K562 (cell line): ENCODE results near the gene PMEPA1. TPM values are rescaled to one million over a fixed set of nuclear protein-coding genes. Genes with fewer than 3 reads are reported as not detected.

Source experiments
- ATAC-seq: fragments of 200-7000 bp; cut with Tn5 transposase; 3 replicates; pipeline ENCODE4 v1.9.1; 2020; ENCODE audit warnings: moderate library complexity
- BruUV-seq: library from RNA; stranded (reverse); fragments of 400-500 nt; replicated peaks from 2 replicates; lab custom pipeline; 2021; lab: Mats Ljungman, UMichigan
- CTCF ChIA-PET: fragments of 300-600 bp; formaldehyde crosslinking; extraction: SDS; loops from one replicate; lab custom pipeline; 2021; ENCODE audit warnings: low intra/inter-chr PET ratio; lab: Yijun Ruan, JAX
- POLR2A ChIA-PET: fragments of 300-600, 350-650 bp; sonication (Branson Sonifier 250); formaldehyde crosslinking; extraction: SDS; loops from one replicate; lab custom pipeline; 2021; ENCODE audit warnings: antibody characterized with exemption, inconsistent platforms; lab: Yijun Ruan, JAX
- DNase-seq, 4 experiments: peaks; one replicate each; pipeline versions ENCODE4 v3.0.0 to v3.0.0-alpha.2; 2011 to 2018; ENCODE audit warnings: low spot score in 3 of 4, mixed read lengths in 3 of 4; ENCODE audit errors: extremely low read depth in 1 of 4
- FAIRE-seq: peaks from 2 replicates; lab custom pipeline; 2011; peaks lifted over from hg19 to GRCh38; lab: Jason Lieb, UNC
- H2AFZ ChIP-seq: 2 replicates; pipeline ENCODE4 v1.6.0; 2011; ENCODE audit warnings: low read depth, low read length, control low read depth, inconsistent platforms
- H3K27ac ChIP-seq: fragments of 200-600 bp; 3 replicates; pipeline ENCODE4 v1.8.0; 2011; ENCODE audit warnings: low read depth, mild to moderate bottlenecking, control low read depth, inconsistent platforms, low read length, moderate library complexity, mixed read lengths; ENCODE audit errors: extremely low read depth
- H3K27me3 ChIP-seq, 2 experiments: fragments of 300-600 bp in 1 of 2; 2 replicates in 1 of 2; 3 replicates in 1 of 2; pipeline versions ENCODE4 v1.6.0 to v1.8.0; 2011; ENCODE audit warnings: inconsistent platforms in 2 of 2, low read length in 2 of 2, mild to moderate bottlenecking in 1 of 2, mixed read lengths in 1 of 2, moderate library complexity in 1 of 2; ENCODE audit not compliant: control insufficient read depth in 2 of 2, insufficient read depth in 2 of 2
- H3K36me3 ChIP-seq: fragments of 300-600 bp; 3 replicates; pipeline ENCODE4 v1.8.0; 2011; ENCODE audit warnings: mild to moderate bottlenecking, low read length, inconsistent platforms; ENCODE audit not compliant: control insufficient read depth, insufficient read depth
- H3K4me1 ChIP-seq, 2 experiments: fragments of 200-600 bp in 1 of 2; replicated peaks in 1 of 2; 2 replicates in 1 of 2; 3 replicates in 1 of 2; pipeline versions ENCODE4 v1.5.1 to v1.8.0; 2011; ENCODE audit warnings: inconsistent platforms in 2 of 2, low read length in 2 of 2, mild to moderate bottlenecking in 1 of 2, mixed read lengths in 1 of 2, moderate library complexity in 1 of 2; ENCODE audit not compliant: control insufficient read depth in 2 of 2, insufficient read depth in 2 of 2
- H3K4me2 ChIP-seq: 2 replicates; pipeline ENCODE4 v1.6.1; 2011; ENCODE audit warnings: low read length, control low read depth, inconsistent platforms, mixed read lengths; ENCODE audit not compliant: insufficient read depth
- H3K4me3 ChIP-seq: fragments of 200-600 bp; sonication (generic), shearing (Covaris generic); 2 replicates; pipeline ENCODE4 v1.5.1; 2016; ENCODE audit warnings: control low read depth, inconsistent platforms
- H3K79me2 ChIP-seq: fragments of 200-600 bp; 3 replicates; pipeline ENCODE4 v1.8.0; 2011; ENCODE audit warnings: low read length, inconsistent platforms; ENCODE audit not compliant: control insufficient read depth, insufficient read depth
- H3K9ac ChIP-seq, 2 experiments: 2 replicates each; pipeline versions ENCODE4 v1.6.0 to v1.6.1; 2011; ENCODE audit warnings: low read depth in 2 of 2, low read length in 2 of 2, control low read depth in 1 of 2, inconsistent platforms in 1 of 2, mild to moderate bottlenecking in 1 of 2, mixed read lengths in 1 of 2; ENCODE audit not compliant: insufficient read depth in 1 of 2
- H3K9me1 ChIP-seq: one replicate; pipeline ENCODE4 v1.6.0; 2011; ENCODE audit warnings: inconsistent platforms, mild to moderate bottlenecking, low read length, moderate library complexity; ENCODE audit not compliant: control insufficient read depth, insufficient read depth
- H3K9me3 ChIP-seq: replicated peaks from 2 replicates; pipeline ENCODE4 v1.5.1; 2011; ENCODE audit warnings: low read depth, low read length, inconsistent platforms; ENCODE audit not compliant: control insufficient read depth, insufficient read depth
- H4K20me1 ChIP-seq: replicated peaks from 2 replicates; pipeline ENCODE4 v1.6.1; 2011; ENCODE audit warnings: low read length, inconsistent platforms, mixed read lengths; ENCODE audit not compliant: control insufficient read depth, insufficient read depth
- CCNT2 ChIP-seq: IDR thresholded peaks from 2 replicates; pipeline ENCODE4 v1.6.1; 2011; ENCODE audit warnings: borderline replicate concordance, low read depth, mild to moderate bottlenecking, moderate library complexity, mixed read lengths, low read length; ENCODE audit not compliant: insufficient read length; ENCODE audit errors: extremely low read depth
- E2F3 ChIP-seq: fragments of 250-450 bp; sonication (Bioruptor Pico); IDR thresholded peaks from 2 replicates; pipeline ENCODE4 v1.4.0; 2020; ENCODE audit warnings: mild to moderate bottlenecking
- JUN ChIP-seq, 2 experiments: sonication (generic) in 1 of 2; formaldehyde crosslinking in 1 of 2; IDR thresholded peaks; 2 replicates each; pipeline versions ENCODE4 v1.6.1 to v1.8.0; 2012 to 2022; ENCODE audit warnings: borderline replicate concordance in 2 of 2, mild to moderate bottlenecking in 2 of 2, improper control_type of control experiment in 1 of 2, low read depth in 1 of 2, low read length in 1 of 2, missing genetic modification reagents in 1 of 2
- MCM5 ChIP-seq: fragments of 450-650 bp; IDR thresholded peaks from 2 replicates; pipeline ENCODE4 v1.6.1; 2016; ENCODE audit warnings: low read depth
- NCOR1 ChIP-seq: fragments of 450-650 bp; IDR thresholded peaks from 2 replicates; pipeline ENCODE4 v1.6.1; 2016; ENCODE audit warnings: mild to moderate bottlenecking, moderate library complexity
- SIRT6 ChIP-seq: IDR thresholded peaks from one replicate; pipeline ENCODE4 v1.6.1; 2012; ENCODE audit warnings: low read depth, mild to moderate bottlenecking, control low read depth, inconsistent platforms, low read length, moderate library complexity
- SMAD1 ChIP-seq: fragments of 150-350 bp; IDR thresholded peaks from 2 replicates; pipeline ENCODE4 v1.6.1; 2014; ENCODE audit warnings: low read length, low read depth; ENCODE audit not compliant: partially characterized antibody
- SUPT5H ChIP-seq: fragments of 450-650 bp; IDR thresholded peaks from 2 replicates; pipeline ENCODE4 v1.6.1; 2016
- YY1 ChIP-seq, 3 experiments: IDR thresholded peaks; 2 replicates each; pipeline ENCODE4 v1.6.1; 2011; ENCODE audit warnings: low read length in 2 of 3, mild to moderate bottlenecking in 2 of 3, moderate library complexity in 2 of 3, borderline replicate concordance in 1 of 3, control low read depth in 1 of 3, low read depth in 1 of 3; ENCODE audit not compliant: insufficient read depth in 3 of 3, insufficient replicate concordance in 2 of 3, control insufficient read depth in 1 of 3, insufficient read length in 1 of 3; ENCODE audit errors: extremely low read depth in 1 of 3
- ZFPM2 ChIP-seq: fragments of 250-450 bp; sonication (Bioruptor Pico); IDR thresholded peaks from 2 replicates; pipeline ENCODE4 v1.5.1; 2022; ENCODE audit warnings: mild to moderate bottlenecking
- WGBS: fragments of 100-300 bp; shearing (Covaris generic); methylation state at CpG from one replicate; pipeline ENCODE4 v1.1.6; 2016; ENCODE audit warnings: low coverage, mixed read lengths; ENCODE audit not compliant: insufficient coverage; ENCODE audit errors: missing lambda C conversion rate; 5-methylcytosine and 5-hydroxymethylcytosine counted together
- in situ Hi-C: fragments of 300-500 bp; cut with MboI; formaldehyde crosslinking; loops from 4 replicates; pipeline ENCODE4 v1.15.0; 2018; ENCODE audit warnings: inconsistent platforms, mixed read lengths
- intact Hi-C: fragments of 100-400 bp; cut with micrococcal nuclease; formaldehyde crosslinking; loops from 2 replicates; pipeline ENCODE4 v1.14.2; 2022
- polyA plus RNA-seq, 8 experiments: library from polyadenylated mRNA; depleted of rRNA in 4 of 8; stranded (reverse) in 5 of 8; unstranded in 3 of 8; fragments of >200 nt; fragmentation: Nextera tagmentation in 2 of 8; fragmentation: Illumina TruSeq in 1 of 8; extraction: Ambion mirVana in 2 of 8; extraction: Trizol in 1 of 8; gene quantifications; 2 replicates each; pipeline versions ENCODE4 v1.2.1 to v1.2.3, GENCODE V29; 2011 to 2014; ENCODE audit warnings: inconsistent platforms in 1 of 8, missing spikeins in 1 of 8
- total RNA-seq, 7 experiments: library from RNA; depleted of rRNA in 6 of 7; stranded (reverse); fragments of >200 nt in 6 of 7; fragmentation: Illumina TruSeq in 2 of 7; extraction: Trizol in 2 of 7; gene quantifications; 2 replicates each; pipeline versions ENCODE4 v1.2.1 to v1.2.3, GENCODE V29; 2011 to 2021; ENCODE audit warnings: low replicate concordance in 1 of 7
- TF ChIP-seq, protein P1 (sequence below): fragments of 450-650 bp; IDR thresholded peaks from 2 replicates; pipeline ENCODE4 v1.6.1; 2016; ENCODE audit warnings: mild to moderate bottlenecking, moderate library complexity

PMEPA1 gene
- total and polyA plus RNA-seq, 9 of the 15 experiments (the other 6 are each of a cell fraction or from before 2014, with no cell fraction given), result 0.16 TPM; not detected in 8

DNA sequence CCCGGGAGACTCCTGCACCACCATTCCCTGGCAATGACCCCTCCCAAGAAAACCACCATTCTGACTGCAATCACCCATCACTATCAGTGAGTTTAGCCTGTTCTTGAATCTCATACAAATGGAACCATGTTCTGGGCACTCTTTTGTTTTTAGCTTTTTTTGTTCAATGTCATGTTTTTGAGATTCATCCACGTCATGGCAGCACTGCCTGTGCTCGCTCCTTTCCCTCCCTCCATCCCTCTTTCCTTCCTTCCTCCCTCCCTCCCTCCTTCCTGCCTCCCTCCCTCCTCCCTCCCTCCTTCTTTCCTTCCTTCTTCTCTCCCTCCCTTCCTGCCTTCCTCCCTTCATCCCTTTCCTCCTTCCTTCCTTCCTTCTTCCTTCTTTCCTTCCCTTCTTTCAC is 44.4 kb upstream of the PMEPA1 start:
- Histone ChIP-seq H3K9ac (no peak overlapping the region), H4K20me1 (no peaks in the 10 kb centered on the region), H3K4me3 (no peak overlapping the region), H3K79me2 (no peaks in the 10 kb centered on the region), H2AFZ (no peak overlapping the region), H3K4me1 (no peaks in the 10 kb centered on the region), H3K27ac (no peak overlapping the region), H3K4me2 (no peak overlapping the region), H3K9me3 (no peaks in the 10 kb centered on the region), H3K36me3 (no peaks in the 10 kb centered on the region), H3K9me1 (no peaks in the 10 kb centered on the region), H3K27me3 (peaks cover 5 to 6% of the 10 kb centered on the region in 2 experiments; a peak in 2 of 5 replicates)
- TF ChIP-seq, protein P1, sequence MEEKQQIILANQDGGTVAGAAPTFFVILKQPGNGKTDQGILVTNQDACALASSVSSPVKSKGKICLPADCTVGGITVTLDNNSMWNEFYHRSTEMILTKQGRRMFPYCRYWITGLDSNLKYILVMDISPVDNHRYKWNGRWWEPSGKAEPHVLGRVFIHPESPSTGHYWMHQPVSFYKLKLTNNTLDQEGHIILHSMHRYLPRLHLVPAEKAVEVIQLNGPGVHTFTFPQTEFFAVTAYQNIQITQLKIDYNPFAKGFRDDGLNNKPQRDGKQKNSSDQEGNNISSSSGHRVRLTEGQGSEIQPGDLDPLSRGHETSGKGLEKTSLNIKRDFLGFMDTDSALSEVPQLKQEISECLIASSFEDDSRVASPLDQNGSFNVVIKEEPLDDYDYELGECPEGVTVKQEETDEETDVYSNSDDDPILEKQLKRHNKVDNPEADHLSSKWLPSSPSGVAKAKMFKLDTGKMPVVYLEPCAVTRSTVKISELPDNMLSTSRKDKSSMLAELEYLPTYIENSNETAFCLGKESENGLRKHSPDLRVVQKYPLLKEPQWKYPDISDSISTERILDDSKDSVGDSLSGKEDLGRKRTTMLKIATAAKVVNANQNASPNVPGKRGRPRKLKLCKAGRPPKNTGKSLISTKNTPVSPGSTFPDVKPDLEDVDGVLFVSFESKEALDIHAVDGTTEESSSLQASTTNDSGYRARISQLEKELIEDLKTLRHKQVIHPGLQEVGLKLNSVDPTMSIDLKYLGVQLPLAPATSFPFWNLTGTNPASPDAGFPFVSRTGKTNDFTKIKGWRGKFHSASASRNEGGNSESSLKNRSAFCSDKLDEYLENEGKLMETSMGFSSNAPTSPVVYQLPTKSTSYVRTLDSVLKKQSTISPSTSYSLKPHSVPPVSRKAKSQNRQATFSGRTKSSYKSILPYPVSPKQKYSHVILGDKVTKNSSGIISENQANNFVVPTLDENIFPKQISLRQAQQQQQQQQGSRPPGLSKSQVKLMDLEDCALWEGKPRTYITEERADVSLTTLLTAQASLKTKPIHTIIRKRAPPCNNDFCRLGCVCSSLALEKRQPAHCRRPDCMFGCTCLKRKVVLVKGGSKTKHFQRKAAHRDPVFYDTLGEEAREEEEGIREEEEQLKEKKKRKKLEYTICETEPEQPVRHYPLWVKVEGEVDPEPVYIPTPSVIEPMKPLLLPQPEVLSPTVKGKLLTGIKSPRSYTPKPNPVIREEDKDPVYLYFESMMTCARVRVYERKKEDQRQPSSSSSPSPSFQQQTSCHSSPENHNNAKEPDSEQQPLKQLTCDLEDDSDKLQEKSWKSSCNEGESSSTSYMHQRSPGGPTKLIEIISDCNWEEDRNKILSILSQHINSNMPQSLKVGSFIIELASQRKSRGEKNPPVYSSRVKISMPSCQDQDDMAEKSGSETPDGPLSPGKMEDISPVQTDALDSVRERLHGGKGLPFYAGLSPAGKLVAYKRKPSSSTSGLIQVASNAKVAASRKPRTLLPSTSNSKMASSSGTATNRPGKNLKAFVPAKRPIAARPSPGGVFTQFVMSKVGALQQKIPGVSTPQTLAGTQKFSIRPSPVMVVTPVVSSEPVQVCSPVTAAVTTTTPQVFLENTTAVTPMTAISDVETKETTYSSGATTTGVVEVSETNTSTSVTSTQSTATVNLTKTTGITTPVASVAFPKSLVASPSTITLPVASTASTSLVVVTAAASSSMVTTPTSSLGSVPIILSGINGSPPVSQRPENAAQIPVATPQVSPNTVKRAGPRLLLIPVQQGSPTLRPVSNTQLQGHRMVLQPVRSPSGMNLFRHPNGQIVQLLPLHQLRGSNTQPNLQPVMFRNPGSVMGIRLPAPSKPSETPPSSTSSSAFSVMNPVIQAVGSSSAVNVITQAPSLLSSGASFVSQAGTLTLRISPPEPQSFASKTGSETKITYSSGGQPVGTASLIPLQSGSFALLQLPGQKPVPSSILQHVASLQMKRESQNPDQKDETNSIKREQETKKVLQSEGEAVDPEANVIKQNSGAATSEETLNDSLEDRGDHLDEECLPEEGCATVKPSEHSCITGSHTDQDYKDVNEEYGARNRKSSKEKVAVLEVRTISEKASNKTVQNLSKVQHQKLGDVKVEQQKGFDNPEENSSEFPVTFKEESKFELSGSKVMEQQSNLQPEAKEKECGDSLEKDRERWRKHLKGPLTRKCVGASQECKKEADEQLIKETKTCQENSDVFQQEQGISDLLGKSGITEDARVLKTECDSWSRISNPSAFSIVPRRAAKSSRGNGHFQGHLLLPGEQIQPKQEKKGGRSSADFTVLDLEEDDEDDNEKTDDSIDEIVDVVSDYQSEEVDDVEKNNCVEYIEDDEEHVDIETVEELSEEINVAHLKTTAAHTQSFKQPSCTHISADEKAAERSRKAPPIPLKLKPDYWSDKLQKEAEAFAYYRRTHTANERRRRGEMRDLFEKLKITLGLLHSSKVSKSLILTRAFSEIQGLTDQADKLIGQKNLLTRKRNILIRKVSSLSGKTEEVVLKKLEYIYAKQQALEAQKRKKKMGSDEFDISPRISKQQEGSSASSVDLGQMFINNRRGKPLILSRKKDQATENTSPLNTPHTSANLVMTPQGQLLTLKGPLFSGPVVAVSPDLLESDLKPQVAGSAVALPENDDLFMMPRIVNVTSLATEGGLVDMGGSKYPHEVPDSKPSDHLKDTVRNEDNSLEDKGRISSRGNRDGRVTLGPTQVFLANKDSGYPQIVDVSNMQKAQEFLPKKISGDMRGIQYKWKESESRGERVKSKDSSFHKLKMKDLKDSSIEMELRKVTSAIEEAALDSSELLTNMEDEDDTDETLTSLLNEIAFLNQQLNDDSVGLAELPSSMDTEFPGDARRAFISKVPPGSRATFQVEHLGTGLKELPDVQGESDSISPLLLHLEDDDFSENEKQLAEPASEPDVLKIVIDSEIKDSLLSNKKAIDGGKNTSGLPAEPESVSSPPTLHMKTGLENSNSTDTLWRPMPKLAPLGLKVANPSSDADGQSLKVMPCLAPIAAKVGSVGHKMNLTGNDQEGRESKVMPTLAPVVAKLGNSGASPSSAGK, result no peak
- TF ChIP-seq CCNT2, result no peak
- TF ChIP-seq E2F3 (CRISPR knock-in tag), result no peak
- no peak for TF ChIP-seq YY1 (IDR thresholded peaks at IDR 0.05; ENCODE audit: borderline replicate concordance in 1 of 3, control insufficient read depth in 1 of 3, extremely low read depth in 1 of 3, insufficient read depth in 3 of 3, insufficient read length in 1 of 3, insufficient replicate concordance in 2 of 3, low read depth in 1 of 3, low read length in 2 of 3)
- no peak for TF ChIP-seq SIRT6
- no peak for TF ChIP-seq MCM5
- no peak for TF ChIP-seq NCOR1
- no peak for TF ChIP-seq SMAD1
- TF ChIP-seq SUPT5H, result no peak
- no peak for TF ChIP-seq JUN (IDR thresholded peaks at IDR 0.05; ENCODE audit: borderline replicate concordance, low read depth, low read length)
- no peak for TF ChIP-seq JUN (CRISPR knock-in tag; IDR thresholded peaks at IDR 0.05; ENCODE audit: borderline replicate concordance)
- TF ChIP-seq ZFPM2 (CRISPR knock-in tag), result no peak
- DNase-seq (no peak), FAIRE-seq (no peak), ATAC-seq (no peak)
- CTCF ChIA-PET, result no interaction called here
- intact Hi-C loops, result no loop called here
- POLR2A ChIA-PET, result no interaction called here
- in situ Hi-C loops, result no loop called here
- BruUV-seq, result no TSS peak
- WGBS, result 0% methylated on average over 2 of the region's 3 CpGs
